GM21515 (cell line): ENCODE measurements around the gene DENND2D.
"Not testable (repeated sequence)": the region's sequence is repeated elsewhere in the genome, so short reads cannot be mapped to it uniquely, and the experiment has no call there.

Experiments
- ATAC-seq: cut with Tn5 transposase; IDR thresholded peaks from one replicate; pipeline ENCODE4 v1.9.1; 2021; ENCODE audit not compliant: unreplicated experiment

The DENND2D gene

DNA sequence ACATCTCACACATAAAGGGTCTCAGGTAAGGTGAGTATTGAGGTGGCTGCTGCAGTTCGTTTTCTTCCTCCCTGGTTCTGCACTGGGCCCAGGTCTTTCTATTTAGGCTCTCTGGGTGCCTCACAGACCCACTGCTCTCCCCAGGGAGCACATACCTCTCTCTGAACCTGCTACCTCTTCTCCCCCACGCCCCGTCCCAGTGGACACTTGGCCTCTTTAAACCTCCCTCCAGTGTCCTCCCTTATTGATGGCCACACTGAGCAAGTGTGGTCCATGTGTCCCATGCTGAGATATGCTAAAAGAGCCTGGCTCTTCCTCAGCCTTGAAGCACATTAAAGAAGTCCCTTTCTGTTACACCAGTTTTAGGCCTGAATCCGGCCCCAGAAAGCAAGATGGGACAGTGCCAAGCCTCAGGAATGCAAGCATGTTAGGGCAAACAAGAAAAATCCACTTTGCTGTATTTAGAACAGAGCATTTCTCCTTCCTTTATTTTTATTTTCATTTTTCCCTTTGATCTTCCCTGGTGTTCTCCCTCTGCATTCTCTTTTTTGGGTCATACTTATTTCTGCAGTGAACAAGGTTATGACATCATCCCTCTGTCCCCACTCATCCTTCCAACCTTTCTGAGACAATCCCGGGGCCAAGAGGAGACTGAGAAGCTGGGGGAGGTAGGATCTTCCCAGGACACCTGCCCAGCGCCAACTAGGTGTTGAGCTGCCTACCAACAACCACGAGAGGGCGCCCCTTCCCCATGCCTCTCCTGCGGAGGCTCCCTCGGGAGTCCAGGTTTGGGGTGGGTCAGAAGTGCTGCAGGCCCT, 22.1 kb upstream of the DENND2D start:
- peak; percentile 30 for ATAC-seq

DNA sequence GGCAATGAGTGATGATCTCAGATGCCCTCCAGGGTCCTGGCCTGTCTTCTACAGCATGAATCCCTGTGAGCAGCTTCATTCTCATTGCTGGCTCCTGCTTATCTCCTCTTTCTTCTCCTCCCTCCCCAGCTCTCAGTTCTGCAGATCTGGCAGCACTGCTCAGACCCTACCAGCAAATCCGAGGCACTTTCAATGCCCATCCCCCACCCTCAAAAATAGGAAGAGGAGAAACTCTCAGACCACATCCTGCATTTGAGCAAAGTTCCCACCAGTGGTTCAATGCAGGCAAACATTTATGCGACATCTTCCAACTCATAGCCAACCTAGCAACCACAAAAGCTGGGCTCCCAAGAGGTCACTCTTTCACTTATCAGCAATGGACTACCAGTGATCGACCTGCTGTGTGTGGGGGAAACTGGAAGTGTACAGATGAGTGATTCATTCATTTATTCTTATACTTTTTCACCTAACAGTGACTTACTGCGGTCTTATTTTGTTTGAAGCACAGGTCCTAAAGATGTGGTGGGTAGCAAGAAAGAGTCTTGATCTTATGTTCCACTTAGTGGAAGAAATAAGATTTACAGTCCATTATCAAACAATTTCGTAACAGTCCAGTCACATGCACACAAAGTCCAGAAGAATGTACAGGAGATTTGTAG, 21.3 kb upstream of the DENND2D start:
- ATAC-seq, result peak; percentile 54

DNA sequence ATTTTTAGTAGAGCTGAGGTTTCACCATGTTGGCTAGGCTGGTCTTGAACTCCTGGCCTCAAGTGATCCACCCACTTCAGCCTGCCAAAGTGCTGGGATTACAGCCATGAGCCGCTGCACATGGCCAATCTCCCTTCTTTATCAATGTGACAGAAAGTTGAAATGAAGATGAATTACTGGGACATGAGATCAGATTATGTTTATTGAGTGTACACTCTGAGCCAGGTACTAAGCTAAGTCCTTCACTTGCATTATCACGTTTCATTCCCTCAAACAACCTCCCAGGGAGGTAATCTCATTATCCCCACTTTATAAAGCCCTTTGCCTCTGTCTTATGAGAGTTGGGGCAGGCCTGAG, 20.8 kb upstream of the DENND2D start:
- ATAC-seq, result no peak

DNA sequence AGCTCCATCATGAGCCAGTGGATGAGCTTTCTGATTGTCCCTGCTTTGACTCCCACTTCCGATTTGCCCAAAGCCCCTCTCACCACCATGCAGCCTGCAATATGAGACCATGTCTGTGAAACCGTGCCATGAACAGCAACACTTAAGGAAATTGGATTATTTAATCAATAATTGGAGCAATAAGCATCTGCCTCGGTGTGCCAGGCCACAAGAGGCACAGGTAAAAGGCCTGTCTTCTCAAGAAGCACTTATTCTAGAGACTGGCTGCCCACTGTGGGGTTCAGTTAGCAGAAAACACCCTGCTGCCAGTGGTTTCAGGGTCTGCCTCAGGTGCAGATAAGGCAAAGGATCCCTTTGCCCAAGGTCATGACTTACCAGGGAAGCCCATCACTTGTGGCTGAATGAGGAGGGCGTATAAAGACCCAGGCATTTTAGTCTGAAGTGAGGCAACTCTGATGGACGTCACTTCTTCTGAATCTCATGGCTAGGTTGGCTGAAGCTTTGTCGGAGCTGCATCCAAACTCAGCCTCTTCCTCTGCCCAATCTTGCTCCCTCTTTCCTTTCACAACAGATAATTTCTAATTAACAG, 19.9 kb upstream of the DENND2D start:
- ATAC-seq, result no peak

DNA sequence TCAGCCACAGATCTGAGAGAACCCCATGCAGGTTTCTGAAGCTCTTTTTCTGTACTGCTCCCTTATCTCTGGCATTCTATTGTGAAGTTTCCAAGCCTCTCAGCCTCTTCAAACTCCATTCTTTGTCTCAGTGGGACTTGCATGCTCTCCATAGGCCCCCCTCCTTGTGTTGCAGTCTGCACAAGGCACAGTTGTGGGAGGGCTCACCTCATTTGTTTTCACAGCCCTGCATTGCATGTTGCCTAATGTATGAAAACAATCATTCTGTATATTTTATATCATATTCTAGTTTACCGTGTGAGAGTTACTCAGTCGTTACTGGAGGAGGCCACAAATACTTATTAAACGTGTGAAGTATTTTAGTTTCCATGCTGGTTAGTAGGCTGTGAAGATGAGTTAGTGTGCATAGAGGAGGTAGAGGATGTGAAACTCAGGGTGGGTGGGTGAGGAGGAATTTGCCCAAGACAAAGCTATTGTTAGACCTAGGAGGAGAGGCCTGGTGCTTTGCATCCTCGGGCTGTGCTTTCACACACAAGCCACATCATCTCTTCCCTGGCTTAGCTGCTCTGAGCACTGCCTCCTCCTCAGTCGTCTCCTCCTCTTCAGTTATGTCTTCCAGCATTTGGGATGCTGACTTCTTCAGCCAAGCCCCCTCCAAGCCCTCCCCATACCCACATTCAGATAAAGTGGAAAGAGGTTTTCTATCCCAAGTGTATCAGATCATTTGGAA, 19.3 kb upstream of the DENND2D start:
- no peak for ATAC-seq

DNA sequence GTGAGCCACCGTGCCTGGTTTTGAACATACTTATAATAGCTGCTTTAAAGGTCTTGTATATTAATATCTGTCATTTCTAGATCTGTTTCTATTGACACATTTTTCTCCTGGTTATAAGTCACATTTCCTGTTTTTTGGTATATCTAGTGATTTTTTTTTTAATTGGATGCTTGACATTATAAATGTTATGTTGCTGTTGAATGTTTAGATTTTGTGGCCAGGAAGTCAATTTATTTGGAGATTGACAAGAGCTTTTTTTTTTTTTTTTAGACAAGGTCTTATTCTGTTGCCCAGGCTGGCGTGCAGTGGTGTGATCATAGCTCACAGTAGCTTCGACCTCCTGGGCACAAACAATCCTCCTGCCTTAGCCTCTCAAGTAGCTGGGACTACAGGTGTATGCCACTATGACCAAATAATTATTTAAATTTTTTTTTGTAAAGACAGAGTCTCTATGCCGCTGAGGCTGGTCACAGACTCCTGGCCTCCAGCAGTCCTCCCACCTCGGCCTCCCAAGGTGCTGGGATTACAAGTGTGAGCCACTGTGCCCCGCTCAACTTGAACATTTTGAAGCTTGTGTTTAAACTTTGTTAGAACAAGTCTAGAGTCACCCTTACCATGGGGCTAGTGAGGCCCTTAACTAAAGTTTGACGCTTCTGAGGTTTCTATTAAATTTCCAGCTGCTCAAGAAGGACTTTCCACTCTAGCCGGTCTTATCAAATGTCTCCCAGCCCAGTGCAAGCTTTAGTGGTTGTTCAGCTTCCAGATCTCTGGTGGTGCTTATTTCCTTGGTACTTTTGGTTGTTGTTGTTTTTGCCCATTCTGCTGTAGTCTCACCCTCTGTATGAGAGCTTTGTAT, 18.5 kb upstream of the DENND2D start:
- ATAC-seq, result no peak

DNA sequence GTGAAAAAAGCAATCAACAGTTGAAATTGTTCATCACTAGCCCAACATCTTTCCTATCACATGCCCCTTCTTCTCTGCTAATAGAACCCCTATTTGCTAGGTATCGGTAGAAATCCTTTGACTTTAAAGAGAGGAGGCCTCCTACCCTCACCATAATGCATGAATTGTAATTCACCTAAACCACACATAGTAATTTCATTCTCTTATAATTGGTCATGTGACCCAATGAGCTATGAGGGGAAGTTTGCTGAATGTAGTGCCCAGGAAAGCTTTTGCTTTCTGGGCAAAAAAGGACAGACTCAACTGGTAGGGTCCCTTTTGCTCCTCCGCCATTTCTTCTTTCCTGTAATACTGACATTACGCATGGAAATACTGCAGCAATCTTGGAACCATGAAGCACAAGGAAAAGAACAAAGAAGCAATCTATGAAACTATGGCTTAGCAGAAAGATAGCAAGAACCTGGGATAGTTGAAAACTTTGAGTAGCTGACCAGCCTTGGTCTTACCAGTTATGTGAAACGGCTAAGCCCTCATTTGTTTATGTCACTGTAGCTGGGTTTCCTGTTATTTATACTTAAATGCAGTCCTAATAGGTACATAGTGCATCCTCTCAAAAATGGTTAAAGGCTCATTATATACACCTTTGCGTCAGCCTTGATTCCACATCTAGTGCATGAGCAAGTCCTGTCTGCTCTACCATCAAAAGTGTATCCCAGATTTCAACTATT, 16.9 kb upstream of the DENND2D start:
- no peak for ATAC-seq

DNA sequence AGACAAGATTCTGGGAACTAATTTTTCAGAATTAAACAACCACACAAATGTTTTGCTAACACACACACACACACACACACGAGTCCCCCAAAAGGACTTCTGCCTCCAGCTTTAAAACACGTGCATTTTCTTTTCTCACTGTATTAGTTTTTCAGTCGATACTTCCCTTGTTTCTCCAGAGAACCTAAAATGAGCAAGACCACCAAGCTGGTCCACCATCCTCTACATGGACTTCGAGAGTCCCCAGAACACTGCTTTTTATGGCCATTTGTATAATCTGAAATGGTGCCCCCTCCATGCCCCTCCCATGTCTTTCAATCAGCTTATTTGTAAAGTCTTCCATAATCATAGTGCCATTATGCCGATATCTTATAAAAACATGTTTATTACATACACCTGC, 16.3 kb upstream of the DENND2D start:
- ATAC-seq, result no peak

DNA sequence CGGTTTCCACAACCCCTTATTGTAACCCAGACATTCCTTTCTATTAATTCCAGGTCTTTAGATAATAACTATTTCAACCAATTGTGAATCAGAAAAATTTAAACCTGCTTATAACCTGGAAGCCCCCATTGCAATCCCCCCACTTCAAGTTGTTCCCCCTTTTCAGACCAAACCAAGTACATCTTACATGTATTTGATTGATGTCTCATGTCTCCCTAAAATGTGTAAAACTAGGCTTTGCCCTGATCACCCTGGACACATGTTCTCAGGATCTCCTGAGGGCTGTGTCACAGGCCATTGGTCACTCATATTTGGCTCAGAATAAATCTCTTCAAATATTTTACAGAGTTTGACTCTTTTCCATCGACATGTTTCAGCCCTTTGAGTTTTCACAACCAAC, 14.8 kb upstream of the DENND2D start:
- not testable (repeated sequence) for ATAC-seq

DNA sequence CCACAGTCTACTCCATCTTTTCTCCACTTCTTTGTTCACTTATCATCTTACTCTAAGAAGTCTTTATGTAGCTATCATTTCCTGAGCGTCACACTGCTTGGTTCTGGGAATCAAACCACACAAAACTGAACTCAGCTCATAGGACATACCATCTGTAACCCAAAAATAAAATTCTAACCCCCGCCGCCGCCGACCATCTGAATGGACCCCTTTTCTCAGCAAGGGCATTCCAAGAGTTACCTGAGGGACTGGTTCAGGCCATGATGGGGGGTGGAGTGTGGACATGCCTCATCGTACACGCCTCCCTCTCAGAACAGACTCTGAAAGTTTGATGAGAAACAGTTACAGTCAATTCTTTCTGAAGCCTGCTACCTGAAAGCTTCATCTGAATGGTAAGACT, 14.4 kb upstream of the DENND2D start:
- ATAC-seq, result no peak

DNA sequence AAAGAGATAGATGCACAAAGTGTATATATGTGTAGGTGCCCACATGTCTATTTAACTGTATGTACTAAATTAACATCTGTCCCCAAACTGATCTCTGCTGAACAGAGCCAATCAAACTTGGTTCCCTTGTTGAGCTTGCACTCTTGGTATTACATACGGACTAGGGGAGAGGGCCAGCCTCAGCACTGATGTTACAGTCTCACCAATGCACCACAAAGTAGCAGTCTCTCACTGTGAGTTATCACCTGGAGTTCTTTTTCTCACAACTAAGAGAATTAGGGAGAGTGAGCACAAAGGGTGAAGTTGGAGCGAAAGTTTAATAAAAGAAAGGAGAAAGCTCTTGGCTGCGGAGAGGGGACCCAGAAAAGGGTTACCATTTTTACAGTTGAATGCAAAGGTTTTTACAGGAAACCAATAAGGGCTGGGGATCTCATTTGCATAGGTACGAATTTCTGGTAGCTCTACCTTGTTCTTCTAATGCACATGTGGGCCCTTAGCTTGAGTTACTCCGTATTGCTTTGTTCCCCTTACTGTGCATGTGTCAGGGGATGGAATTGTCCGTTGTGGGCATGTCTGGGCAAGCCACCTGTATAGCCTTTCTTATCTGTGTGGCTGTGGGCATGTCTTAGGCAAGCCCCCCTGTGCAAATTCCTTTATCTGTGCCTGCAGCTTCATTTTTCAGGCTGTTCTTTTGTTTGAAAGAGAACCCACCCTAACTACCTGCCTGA, 13.8 kb upstream of the DENND2D start:
- ATAC-seq, result no peak

DNA sequence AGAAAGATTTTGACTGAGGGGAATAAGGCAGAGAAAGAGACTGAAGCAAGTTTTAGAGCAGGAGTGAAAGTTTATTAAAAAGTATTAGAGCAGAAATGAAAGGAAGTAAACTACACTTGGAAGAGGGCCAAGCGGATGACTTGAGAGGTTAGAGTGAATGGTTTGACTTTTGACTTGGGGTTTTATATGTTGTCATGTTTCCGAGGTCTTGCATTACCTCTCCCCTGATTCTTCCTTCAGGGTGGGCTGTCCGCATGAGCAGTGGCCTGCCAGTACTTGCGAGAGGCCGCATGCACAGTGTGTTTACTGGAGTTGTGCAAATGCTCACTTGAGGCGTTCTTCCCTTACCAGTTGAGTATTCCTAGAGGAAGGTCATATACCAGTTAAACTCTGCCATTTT, 13.0 kb upstream of the DENND2D start:
- ATAC-seq, result no peak

DNA sequence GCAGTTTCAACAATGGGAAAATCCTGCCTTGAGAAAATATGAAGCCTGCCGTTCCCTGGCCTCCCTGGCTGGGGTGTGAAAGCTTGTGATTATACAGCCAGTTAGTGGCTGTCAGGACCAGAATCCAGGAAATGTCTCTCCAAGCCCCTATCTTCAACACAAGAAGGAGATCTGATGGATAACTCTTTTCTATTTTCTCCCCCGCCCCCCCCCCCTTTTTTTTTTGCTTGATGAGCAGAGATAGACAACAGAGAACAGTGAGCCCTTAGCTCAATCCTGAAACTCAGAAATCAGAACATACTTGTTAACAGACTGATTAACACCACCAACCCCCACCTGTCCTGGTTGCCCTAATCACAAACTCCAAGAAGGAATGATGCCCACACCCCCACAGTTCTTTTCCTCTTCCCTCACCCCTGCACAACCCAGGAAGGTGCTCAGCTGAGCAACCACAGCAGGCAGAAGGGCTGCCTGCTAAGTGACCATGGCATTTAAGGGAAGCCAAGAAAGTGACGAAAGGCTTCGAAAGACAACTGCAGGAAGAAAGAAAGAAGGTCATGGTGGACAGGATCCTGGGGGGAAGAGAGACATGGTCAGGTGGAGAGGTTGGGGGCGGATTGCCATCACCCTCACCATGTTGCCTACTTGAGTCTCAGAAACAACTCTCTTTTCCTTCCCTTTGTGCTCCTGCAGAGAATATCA, 12.3 kb upstream of the DENND2D start:
- no peak for ATAC-seq

DNA sequence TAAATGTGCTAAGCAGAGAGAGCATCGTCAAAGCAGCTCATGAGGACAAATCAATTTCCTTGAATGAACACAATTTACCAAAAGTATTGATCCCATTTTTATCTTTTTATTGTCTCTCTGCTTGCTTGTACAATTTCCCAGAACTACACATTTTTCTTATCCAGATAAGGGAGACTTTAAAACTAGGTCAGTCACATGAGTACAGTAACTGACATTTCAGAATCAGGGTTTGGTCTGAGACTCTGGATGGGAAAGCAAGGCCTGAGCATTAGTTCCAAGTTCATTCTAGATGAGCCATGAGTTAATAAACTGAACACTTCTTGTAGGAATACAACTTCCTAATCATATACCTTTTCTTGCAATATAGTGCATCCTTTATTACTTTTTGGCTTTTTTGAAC, 11.5 kb upstream of the DENND2D start:
- no peak for ATAC-seq

DNA sequence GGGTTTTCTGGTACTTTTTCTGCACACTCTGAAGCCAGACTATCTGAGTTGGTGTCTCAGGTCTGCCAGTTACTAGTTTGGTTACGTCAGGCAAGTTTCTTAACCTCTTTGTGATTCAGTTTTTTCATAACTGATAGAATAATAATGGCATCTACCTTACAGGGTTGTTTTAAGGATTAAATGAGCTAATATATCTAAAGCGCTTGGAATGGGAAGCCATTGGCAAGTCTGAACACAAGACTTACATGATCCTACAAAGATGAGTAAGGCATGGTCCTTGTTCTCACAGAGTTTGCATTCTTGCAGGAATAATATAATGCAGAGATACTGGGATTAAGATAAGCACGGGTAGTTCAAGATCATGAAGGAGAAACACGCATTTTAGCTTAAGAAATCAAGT, 9.2 kb upstream of the DENND2D start:
- ATAC-seq, result no peak

DNA sequence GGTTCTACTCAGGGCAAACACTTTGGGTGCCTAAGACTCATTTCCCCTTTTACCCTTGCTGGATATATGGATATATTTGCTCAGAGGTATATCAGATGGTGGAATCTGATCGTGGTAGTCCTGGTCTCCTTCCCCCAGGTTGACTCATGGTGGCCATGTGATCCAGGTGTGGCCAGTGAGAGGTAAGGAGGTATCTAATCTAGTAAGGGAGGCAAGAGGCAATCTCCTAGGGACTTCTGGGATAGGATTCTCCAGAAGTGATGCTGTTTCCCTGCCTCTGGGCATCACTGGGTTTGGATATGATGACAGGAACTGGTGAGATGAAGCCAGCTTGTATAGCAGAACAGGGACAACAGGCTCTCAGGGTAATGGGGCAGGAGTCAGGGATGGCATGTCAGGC, 8.5 kb upstream of the DENND2D start:
- no peak for ATAC-seq

DNA sequence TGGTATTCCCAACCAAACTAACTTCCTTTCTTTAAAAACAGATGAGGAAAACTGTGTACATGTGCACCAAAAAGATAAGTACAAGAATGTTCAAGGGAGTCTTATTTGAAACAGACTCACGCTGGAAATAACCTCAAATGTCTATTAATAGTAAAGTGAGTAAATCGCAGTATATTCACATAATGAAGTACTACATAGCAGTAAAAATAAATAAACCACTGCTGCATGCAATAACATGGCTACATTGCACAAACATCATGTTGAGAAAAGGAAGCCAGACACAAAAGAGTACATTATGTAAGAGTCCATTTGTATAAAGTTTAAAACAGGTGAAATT, 5.2 kb upstream of the DENND2D start:
- no peak for ATAC-seq

DNA sequence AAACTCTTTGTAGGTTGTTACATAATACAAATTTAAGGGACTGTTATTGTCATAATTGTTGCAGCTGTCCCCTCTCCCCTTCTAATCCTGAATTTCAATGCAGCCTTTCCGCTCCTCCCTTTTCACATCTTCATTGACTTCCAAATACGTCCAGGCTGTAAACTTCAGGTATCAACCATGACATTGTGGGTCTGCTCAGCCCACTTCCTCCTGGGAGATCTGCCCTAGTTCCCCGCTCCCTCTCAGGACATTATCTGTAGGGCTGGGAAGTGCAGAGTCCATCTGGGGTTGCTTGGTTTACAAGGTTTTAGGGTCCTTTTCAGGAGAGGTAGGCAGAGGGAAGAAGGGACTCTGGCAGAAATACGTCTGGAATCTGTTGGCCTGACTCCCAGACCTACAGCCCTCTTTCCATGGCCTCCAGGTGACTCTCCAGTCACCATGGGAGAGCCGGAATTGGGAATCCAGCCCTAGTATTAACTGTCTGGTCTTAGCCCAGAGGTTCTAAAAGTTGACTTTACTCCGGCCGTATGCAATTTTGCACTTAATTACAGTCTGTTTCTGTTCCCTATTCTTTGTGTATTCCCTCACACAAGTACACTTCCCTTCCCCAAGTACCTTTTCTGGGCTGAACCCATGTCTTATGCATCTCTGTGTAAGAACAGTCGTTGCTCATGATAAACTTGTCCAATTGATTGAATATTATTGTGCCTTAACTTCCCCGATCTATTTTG, 4.7 kb upstream of the DENND2D start:
- ATAC-seq, result no peak
